SKM-1 (cell line): ENCODE measurements around the gene ST3GAL3.
"Not testable (repeated sequence)": the region's sequence is repeated elsewhere in the genome, so short reads cannot be mapped to it uniquely, and the experiment has no call there.

Source experiments
- DNase-seq: peaks from one replicate; lab custom pipeline; 2025; ENCODE audit not compliant: unreplicated experiment; lab: John Stamatoyannopoulos, UW

The ST3GAL3 gene

GRCh38 chr1:43754892-43755291 lies 47.6 kb downstream of the ST3GAL3 start:
- DNase-seq: no peak

GRCh38 chr1:43757343-43758053 lies 50.2 kb downstream of the ST3GAL3 start:
- no peak for DNase-seq

GRCh38 chr1:43760745-43761317 lies 53.5 kb downstream of the ST3GAL3 start:
- no peak for DNase-seq

- peak; percentile 77 for DNase-seq
Measured at GRCh38 chr1:43763497-43763973, 56.2 kb downstream of the ST3GAL3 start.

GRCh38 chr1:43764581-43764980 lies 57.2 kb downstream of the ST3GAL3 start:
- no peak for DNase-seq

- no peak for DNase-seq
Measured at GRCh38 chr1:43766086-43766784, 58.9 kb downstream of the ST3GAL3 start.

DNA sequence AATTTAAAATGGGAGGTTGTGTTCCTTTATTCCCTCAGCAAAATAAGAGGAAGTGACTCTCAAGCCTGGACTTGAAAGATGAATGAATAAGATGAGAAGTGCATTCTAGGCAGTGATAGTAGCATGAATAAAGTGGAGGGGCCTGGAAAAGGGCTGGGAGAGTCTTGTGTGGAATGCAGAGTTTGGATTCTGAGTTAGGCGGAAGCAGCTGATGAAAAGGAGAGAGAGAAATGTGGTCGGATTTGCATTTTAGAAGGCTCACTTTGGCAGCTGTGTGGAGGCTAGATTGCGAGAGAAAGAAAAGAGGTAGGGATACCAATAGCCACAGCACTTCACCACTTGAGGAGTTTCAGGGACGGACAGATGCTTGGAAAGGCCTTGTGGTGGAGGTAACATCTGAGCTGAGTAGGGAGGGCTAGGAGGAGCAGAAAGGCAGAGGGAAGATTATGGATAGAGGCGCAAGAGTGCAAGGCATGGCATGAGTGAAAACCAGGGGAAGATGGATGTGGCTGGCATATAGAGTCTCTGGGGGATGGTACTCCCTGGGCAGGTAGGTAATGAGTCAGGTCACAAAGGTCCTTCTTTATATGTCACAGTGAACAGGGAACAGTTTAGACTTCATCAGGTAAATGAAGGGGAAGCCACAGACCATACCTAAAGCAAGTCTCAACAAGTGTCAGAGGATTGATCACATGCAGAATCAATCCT lies 59.6 kb downstream of the ST3GAL3 start:
- no peak for DNase-seq

DNA sequence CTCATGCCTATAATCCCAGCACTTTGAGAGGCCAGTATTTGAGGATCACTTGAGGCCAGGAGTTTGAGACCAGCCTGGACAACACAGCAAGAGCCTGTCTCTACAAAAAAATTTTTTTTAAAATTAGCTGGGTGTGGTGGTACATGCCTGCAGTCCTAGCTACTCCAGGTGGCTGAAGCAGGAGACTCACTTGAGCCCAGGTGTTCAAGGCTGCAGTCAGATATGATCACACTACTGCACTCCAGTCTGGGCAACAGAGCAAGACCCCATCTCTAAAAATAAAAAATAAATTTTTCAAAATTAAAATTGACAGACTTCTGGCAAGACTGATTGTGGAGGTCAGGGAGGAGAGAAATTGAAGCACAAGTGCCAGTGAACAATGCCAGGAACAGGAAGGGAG lies 60.8 kb downstream of the ST3GAL3 start:
- no peak for DNase-seq

GRCh38 chr1:43769350-43769908 lies 62.1 kb downstream of the ST3GAL3 start:
- no peak for DNase-seq

DNA sequence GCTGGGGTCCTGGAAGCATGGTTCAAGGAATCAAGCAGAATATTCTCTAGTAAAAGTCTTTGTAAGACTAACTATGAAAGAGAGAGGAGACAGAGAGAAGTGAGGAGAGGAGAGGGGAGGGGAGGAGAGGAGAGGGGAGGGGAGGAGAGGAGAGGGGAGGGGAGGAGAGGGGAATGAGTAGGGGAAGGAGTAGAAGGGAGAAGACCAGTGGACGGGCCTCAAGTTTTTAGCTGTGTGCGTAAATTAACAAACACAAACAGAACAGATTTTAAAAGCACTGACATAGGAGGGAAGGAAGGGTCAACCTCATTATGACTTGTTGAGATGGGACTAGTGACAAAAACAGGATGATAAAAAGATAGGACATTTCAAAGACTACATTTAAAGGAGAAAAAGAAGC lies 62.8 kb downstream of the ST3GAL3 start:
- no peak for DNase-seq

- no peak for DNase-seq
Measured at GRCh38 chr1:43772978-43773377, 65.6 kb downstream of the ST3GAL3 start.

GRCh38 chr1:43773821-43774220 lies 66.5 kb downstream of the ST3GAL3 start:
- no peak for DNase-seq

DNA sequence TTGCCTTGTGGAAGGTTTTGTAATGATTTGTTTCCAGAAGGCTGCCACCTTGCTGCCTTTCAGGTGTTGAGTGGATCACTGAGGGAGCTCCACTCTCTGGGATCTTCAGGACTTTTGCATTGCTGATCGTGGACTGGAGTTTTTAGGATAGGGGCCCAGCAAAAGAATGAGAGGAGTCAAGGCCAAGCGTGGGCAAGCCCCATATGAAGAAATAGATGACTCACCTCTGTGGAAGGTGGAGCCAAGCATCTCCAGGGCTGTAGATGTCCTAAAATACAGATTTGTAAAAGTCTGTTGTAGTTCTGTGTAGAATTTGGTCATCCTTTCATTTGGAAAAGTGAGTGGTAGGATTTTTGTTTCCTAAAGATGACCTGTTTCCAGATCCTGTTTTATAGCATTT lies 67.0 kb downstream of the ST3GAL3 start:
- no peak for DNase-seq

- DNase-seq: no peak
Measured at GRCh38 chr1:43776043-43776761, 68.9 kb downstream of the ST3GAL3 start.

- DNase-seq: not testable (repeated sequence)
Measured at GRCh38 chr1:43777916-43778315, 70.6 kb downstream of the ST3GAL3 start.

DNA sequence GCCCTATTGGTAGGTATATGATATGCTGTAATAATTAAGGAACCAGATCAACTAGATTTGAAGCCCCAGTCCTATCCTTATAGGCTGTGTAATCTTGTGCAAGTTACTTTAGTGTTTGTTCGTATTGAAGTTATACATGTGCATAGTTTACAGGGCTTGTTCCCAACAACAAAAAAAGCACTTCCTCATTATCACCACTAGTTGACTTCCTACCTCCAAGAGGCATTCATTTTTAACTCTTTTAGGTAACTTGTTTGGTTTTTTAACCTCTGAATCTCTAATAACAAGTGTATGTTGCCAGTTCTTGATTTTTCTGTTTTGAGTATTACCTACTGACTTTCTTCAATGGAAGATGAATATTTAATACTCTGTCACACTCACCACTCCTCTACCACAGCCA lies 71.9 kb downstream of the ST3GAL3 start:
- DNase-seq: no peak

DNA sequence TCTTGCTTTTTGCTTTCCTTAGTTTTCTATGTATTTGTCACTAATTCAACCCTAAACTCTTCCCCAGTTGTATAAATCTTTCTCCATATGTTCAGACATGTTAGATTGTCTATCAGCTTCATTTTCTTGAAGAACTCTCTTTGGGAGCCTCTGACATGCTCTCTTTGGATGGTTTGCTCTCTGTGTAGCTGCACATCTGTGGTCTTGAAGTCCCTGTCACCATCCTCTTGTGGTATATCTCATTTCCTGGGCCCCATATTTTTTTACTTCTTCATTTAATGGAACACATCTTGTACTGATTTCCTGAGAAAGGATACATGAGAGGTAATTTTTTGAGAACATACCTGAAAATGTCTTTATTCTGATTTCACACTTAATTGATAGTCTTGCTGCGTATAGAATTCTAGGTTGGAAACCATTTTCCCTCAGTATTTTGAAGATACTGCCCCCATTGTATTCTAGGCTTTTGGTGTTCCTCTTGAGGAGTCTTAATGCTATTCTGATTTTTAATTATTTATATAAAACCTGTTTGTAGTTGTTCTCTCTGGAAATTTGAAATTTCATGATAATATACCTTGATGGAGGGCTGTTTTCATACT lies 72.6 kb downstream of the ST3GAL3 start:
- DNase-seq: no peak

DNA sequence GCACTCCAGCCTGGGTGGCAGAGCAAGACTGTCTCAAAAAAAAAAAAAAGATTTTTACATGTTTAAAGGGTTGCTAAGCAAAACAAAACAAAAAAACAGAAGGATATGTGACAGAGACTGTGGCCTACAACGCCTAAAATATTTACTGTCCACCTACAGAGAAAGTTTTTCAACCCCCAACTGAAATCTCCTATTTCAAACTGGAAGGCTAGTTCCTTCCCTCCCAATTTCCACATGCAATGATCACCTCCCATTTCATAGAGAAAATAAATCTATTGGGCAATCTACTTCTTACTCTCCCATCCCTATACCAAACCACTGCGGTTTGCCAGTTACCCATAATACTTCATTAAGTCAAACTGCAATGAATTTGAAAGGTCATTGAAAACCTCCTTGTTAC lies 74.2 kb downstream of the ST3GAL3 start:
- DNase-seq: peak; percentile 47

DNA sequence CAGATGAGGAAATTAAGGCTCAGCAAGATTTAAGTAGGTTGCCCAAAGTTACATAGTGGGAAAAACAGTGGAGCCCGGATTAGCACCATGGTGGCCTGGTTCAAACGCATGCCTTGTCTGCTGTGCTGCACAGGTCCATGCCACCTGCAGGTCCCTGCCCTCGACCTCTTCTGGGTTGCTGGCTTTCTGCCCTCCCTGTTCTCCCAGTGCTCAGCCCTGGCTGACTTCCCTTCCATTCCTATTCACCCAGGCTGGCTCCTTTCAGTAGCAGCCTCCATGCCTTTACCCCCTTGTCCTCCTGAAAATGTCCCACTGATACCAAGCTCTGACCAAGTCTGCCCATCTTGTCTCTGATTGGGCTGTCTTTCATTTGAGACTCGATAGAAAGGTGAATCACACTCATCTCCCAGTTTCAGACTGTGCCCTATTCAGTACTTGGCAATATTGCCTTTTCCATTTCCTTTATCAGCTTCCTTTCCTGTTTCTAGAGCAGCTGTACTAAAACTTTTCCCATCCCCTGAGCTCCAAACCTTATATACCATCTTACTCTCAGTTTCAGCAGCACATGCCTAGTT lies 75.8 kb downstream of the ST3GAL3 start:
- no peak for DNase-seq

- DNase-seq: no peak
Measured at GRCh38 chr1:43783671-43784205, 76.4 kb downstream of the ST3GAL3 start.
